Aorta (tissue), 5 donors: ENCODE results near the gene WASHC3. TPM values are rescaled to one million over a fixed set of nuclear protein-coding genes. Genes with fewer than 3 reads are reported as not detected.
"Not testable (repeated sequence)": the region's sequence is repeated elsewhere in the genome, so short reads cannot be mapped to it uniquely, and the experiment has no call there.

Source experiments
- ATAC-seq: fragments of 200-7000 bp; cut with Tn5 transposase; one replicate; pipeline ENCODE4 v1.9.1; 2022; ENCODE audit warnings: moderate library complexity; ENCODE audit not compliant: low FRiP score
- DNase-seq, 2 donors: peaks; one replicate each; pipeline ENCODE4 v3.0.0-alpha.2; 2020
- H3K27ac ChIP-seq, 2 donors: one replicate each; pipeline ENCODE4 v1.5.1; 2013; ENCODE audit warnings: low read length in 2 of 2, mild to moderate bottlenecking in 2 of 2, moderate library complexity in 2 of 2, control low read depth in 1 of 2, inconsistent platforms in 1 of 2, low read depth in 1 of 2
- H3K27me3 ChIP-seq, 2 donors: one replicate each; pipeline ENCODE4 v1.6.1; 2013; ENCODE audit warnings: control low read depth in 1 of 2, low read length in 1 of 2, mild to moderate bottlenecking in 1 of 2, moderate library complexity in 1 of 2; ENCODE audit not compliant: insufficient read depth in 2 of 2, control insufficient read depth in 1 of 2
- H3K36me3 ChIP-seq, 2 donors: one replicate each; pipeline ENCODE4 v1.6.1; 2013; ENCODE audit warnings: control low read depth in 1 of 2, low read length in 1 of 2, mild to moderate bottlenecking in 1 of 2; ENCODE audit not compliant: insufficient read depth in 2 of 2, control insufficient read depth in 1 of 2
- H3K4me1 ChIP-seq, 2 donors: one replicate each; pipeline ENCODE4 v1.6.1; 2013; ENCODE audit warnings: low read length in 2 of 2, control low read depth in 1 of 2, mild to moderate bottlenecking in 1 of 2, moderate library complexity in 1 of 2; ENCODE audit not compliant: insufficient read depth in 2 of 2, control insufficient read depth in 1 of 2
- H3K4me3 ChIP-seq, 2 donors: one replicate each; pipeline ENCODE4 v1.5.1; 2013; ENCODE audit warnings: low read length in 2 of 2, control low read depth in 1 of 2, mild to moderate bottlenecking in 1 of 2
- H3K9me3 ChIP-seq: one replicate; pipeline ENCODE4 v1.6.1; 2013; ENCODE audit warnings: mild to moderate bottlenecking, low read length; ENCODE audit not compliant: control insufficient read depth
- WGBS, 2 donors: extraction: QIAGEN DNeasy Blood & Tissue Kit; methylation state at CpG; one replicate each; pipeline ENCODE4 v1.1.7; 2013; 5-methylcytosine and 5-hydroxymethylcytosine counted together
- intact Hi-C, 2 donors: fragments of 100-400 bp; cut with DNase I; formaldehyde crosslinking; loops; one replicate each; pipeline versions ENCODE4 v1.14.2 to v1.15.0; 2022
- long read RNA-seq, 2 donors: library from polyadenylated mRNA; unstranded; transcript quantifications; one replicate each; pipeline ENCODE4 v2.0.0, GENCODE V29; 2020 to 2021
- polyA plus RNA-seq, 2 donors: library from polyadenylated mRNA; stranded (reverse); fragments of 200-250 nt; gene quantifications; one replicate each; pipeline ENCODE4 v1.2.3, GENCODE V29; 2013
- total RNA-seq, 2 donors: library from RNA; stranded (reverse); fragmentation: NEBNext Ultra II Directional; extraction: Animal tissue kit (Norgen Biotek cat#: 25700); gene quantifications; one replicate each; pipeline ENCODE4 v1.2.1, GENCODE V29; 2021
- donor health status: healthy with polysubstance abuse.
- donor health status: Bipolar disorder and iron deficiency.
- donor health status: DM: no; HTN: no; CAD: no.
- donor health status: DM: no; HTN: no; CAD: no.
- donor health status: DM: yes; HTN: yes; CAD: no.

The WASHC3 gene, protein sequence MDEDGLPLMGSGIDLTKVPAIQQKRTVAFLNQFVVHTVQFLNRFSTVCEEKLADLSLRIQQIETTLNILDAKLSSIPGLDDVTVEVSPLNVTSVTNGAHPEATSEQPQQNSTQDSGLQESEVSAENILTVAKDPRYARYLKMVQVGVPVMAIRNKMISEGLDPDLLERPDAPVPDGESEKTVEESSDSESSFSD
- 10 to 100 TPM; 36.9 to 57.4 TPM for total RNA-seq
- 10 to 100 TPM; 62.0 to 70.7 TPM for polyA plus RNA-seq
- long read RNA-seq, donor 1, transcript WASHC3-201 (7 exons, 916 nt) = major isoform, 9 of 27 reads
- long read RNA-seq, donor 1, transcript WASHC3-213 (7 exons, 865 nt) = minor isoform, 5 of 27 reads
- long read RNA-seq, donor 1, partial matches to known transcripts = 1 of 27 reads
- long read RNA-seq, donor 1, other reads (novel, unspliced or antisense) = 11 of 27 reads
- long read RNA-seq, donor 2, transcript WASHC3-201 (7 exons, 916 nt) = major isoform, 12 of 24 reads
- long read RNA-seq, donor 2, partial matches to known transcripts = 2 of 24 reads
- long read RNA-seq, donor 2, other reads (novel, unspliced or antisense) = 7 of 24 reads

DNA sequence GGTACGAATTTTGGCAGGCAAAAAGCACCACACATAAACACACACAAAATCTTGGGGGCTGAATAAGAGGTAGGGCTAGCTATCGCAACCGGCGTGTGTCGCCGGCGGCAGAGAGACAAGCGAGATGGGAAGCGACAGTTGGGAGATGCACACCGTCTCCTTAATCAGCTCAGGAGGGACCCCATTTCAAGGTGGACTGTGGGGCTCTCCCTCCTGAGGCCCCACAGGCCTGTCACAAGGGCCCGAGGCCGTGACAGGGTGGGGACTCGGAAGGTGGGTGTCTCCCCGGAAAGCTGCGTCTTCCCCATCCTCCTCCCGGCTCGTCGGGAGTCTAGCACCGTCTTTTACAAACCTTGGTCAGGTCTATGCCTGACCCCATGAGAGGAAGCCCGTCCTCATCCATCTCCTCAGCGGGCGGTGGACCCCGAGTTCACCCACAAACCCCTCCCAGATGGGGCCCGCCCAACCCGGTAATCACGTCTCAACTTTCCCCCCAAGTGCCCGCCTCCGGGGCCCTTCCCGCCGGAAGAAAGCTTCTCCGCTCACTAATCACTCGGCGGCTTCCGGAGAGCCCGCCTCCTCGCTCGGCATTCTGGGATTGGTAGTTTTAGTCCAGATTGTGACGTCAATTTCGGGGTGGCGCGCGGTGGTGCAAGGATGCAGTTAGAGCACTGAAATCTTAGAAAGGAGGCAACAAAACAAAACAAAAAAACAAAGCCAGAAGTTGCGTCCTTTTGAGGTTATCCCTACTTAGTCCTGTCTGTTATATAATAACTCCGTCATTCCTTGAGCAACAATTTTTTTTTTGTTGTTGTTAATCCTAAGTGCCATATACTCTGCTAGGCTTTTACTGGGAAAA, at the start of gene WASHC3:
Gene WASHC3, minus strand, starts transcription at position 432 of the 859 bp plus-strand sequence. Its CDS starts 29 bp downstream, at position 403.
- H3K27ac ChIP-seq = peak within 1 kb of the TSS in 1 of 2 donors; percentile 88
- WGBS, 2 donors = 1% methylated on average over 43 to 44 of the region's 44 CpGs
- no peaks in the 10 kb centered on the region for H3K36me3 ChIP-seq
- no peaks in the 10 kb centered on the region for H3K9me3 ChIP-seq
- ATAC-seq = peak; percentile 99
- H3K27me3 ChIP-seq = no peaks in the 10 kb centered on the region
- peak; percentile 98 to 99 for DNase-seq
- H3K4me1 ChIP-seq = no peaks in the 10 kb centered on the region
- peak within 1 kb of the TSS; percentile 67 to 99 for H3K4me3 ChIP-seq
- intact Hi-C loops = loop anchor here (5.0 to 10.0 kb wide), 3 partner anchors 39 to 63 kb away; partner anchors contain the start of genes NUP37 (in 2 of the 2) and PARPBP (in 2 of the 2)

DNA sequence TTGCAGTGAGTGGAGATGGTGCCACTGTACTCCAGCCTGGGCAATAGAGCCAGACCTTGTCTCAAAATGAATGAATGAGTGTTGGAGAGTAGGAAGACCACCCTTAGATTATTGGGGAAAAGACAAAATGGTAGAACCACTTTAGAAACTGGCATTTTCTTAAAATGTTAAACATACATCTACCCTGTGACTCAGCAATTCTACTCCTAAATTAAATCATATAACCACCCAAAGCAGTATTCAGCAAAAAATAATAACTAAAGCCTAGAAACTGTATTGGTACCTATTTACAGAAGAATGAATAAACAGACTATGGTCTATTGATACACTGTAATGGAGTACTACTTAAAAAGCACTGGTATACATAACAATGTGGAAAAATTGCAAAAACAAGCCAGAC, 49.0 kb upstream of the WASHC3 start:
- intact Hi-C loops = no loop called here
- no peaks in the 10 kb centered on the region for H3K36me3 ChIP-seq
- no peak overlapping the region for H3K27ac ChIP-seq
- DNase-seq (no peak), ATAC-seq (no peak)
- H3K27me3 ChIP-seq = no peaks in the 10 kb centered on the region
- H3K4me3 ChIP-seq = no peak overlapping the region
- H3K4me1 ChIP-seq = no peaks in the 10 kb centered on the region
- H3K9me3 ChIP-seq = no peaks in the 10 kb centered on the region

DNA sequence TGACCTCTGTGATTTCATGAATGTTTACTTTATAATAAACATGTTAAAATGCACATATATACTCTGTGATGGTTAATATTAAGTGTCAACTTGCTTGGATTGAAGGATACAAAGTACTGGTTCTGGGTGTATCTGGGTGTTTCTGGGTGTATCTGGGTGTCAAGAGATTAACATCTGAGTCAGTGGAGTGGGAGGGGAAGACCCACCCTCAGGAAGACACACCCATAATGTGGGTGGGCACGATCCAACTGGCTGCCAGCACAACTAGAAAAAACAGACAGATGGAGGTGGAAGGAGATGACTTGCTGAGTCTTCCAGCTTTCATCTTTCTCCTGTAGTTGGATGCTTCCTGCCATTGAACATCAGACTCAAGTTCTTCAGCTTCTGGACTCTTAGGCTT, 46.2 kb upstream of the WASHC3 start:
- Histone ChIP-seq H3K27me3 (no peaks in the 10 kb centered on the region), H3K4me3 (no peak overlapping the region), H3K9me3 (no peaks in the 10 kb centered on the region), H3K27ac (no peak overlapping the region), H3K4me1 (no peaks in the 10 kb centered on the region), H3K36me3 (no peaks in the 10 kb centered on the region)
- DNase-seq = no peak
- no peak for ATAC-seq
- intact Hi-C loops = no loop called here
- WGBS, 2 donors = 83 to 86% methylated on average over 1 of the region's 1 CpG

DNA sequence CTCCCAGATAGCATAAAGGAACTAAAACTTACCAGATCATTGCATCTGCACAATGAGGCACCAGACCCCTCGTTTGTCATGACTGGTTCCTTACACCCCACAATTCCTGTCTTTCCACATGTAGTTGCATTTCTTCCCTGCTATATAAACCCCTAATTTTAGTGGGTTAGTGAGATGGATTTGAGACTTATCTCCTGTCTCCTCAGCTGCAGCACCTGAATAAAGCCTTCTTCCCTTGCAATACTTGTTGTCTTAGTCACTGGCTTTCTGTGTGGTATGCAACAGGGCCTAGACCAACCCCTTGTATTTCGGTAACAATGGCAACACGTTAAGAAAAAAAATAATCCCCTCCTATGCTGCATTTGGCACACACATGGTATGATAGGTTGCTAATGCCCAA, 45.1 kb upstream of the WASHC3 start:
- WGBS, 2 donors = 94% methylated on average over 3 of the region's 3 CpGs

DNA sequence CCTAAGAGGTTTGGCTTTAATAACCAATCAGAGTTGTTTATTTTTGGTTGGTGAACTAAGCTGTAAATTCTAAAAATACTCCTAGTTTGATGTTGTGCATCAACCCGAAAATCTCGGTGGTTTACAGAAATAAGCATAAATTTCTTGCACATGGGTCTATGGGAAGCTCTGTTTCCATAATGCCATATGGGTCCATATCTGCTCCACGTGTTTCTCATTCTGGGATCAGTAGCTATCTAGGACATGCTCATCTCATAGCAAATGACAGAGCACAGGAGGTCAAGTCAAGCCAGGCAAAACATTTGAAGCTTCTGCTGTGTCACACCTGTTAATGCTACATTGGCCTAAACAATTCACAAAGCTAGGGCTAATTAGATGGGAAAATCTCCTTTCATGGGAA, 35.1 kb upstream of the WASHC3 start:
- H3K4me3 ChIP-seq = no peak overlapping the region
- no peak for DNase-seq
- no peaks in the 10 kb centered on the region for H3K27me3 ChIP-seq
- H3K36me3 ChIP-seq = peaks cover 0 to 4% of the 10 kb centered on the region in 2 donors
- no peaks in the 10 kb centered on the region for H3K4me1 ChIP-seq
- intact Hi-C loops = no loop called here
- no peaks in the 10 kb centered on the region for H3K9me3 ChIP-seq
- ATAC-seq = no peak
- no peak overlapping the region for H3K27ac ChIP-seq
- 79 to 83% methylated on average over 3 of the region's 3 CpGs for WGBS, 2 donors

More for the DNA sequence above, 45.1 kb upstream of the WASHC3 start:
- Histone ChIP-seq H3K4me3 (no peak overlapping the region), H3K27me3 (no peaks in the 10 kb centered on the region), H3K36me3 (no peaks in the 10 kb centered on the region), H3K9me3 (no peaks in the 10 kb centered on the region), H3K27ac (no peak overlapping the region), H3K4me1 (no peaks in the 10 kb centered on the region)
- no peak for DNase-seq
- intact Hi-C loops = no loop called here
- ATAC-seq = no peak

DNA sequence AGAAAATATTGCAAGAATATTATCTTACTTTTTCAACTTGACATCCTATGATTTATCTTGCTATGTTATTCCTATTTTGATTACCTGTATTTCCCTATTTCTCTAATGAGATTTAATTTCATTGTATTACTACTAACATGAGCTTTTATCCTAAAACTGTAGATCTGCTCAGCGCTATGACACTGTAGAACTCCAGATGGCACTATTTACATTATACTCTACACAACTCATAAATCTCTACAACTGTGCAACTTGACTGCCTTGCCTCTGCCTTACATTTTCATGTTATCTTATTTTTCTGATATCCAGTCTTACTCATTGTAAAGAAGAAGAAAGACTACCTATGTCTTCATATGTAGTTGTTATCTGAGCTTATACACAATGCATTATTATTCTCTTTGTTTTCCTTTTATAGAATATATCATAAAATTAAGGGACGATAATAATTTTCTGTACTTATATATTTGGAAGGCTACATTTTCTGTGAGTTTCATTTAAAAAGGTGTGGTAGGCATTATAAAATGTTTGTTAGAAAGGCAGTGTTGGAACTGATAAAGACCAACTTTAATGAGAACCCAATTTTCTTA, 34.0 kb upstream of the WASHC3 start:
- ATAC-seq (no peak), DNase-seq (no peak)
- intact Hi-C loops = no loop called here
- Histone ChIP-seq H3K27ac (no peak overlapping the region), H3K36me3 (peaks cover 0 to 4% of the 10 kb centered on the region in 2 donors), H3K4me1 (no peaks in the 10 kb centered on the region), H3K4me3 (no peak overlapping the region), H3K27me3 (no peaks in the 10 kb centered on the region), H3K9me3 (no peaks in the 10 kb centered on the region)
- WGBS, 2 donors = 61 to 67% methylated on average over 2 of the region's 2 CpGs

DNA sequence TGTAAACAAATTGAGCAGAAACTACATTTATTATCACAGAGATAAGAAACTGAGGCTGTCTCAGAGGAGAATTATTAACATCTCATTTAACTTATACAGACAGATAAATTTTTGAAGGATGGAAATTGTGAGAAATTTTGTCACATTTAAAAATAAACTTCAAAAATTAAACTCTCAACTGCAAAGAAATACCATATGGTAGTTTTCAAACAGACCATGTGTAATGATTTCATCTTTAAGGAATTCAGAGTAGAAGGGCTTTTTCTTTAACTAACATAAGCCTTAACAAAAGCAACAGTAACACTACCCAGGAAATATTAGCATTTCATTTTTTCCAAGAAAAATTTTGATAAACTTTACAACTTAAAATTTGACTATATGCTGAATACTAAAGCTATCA, 31.5 kb upstream of the WASHC3 start:
- intact Hi-C loops = no loop called here
- ATAC-seq (no peak), DNase-seq (no peak)
- H3K4me3 ChIP-seq = no peak overlapping the region
- no peaks in the 10 kb centered on the region for H3K4me1 ChIP-seq
- no peak overlapping the region for H3K27ac ChIP-seq
- H3K27me3 ChIP-seq = no peaks in the 10 kb centered on the region
- H3K36me3 ChIP-seq = no peaks in the 10 kb centered on the region
- no peaks in the 10 kb centered on the region for H3K9me3 ChIP-seq

DNA sequence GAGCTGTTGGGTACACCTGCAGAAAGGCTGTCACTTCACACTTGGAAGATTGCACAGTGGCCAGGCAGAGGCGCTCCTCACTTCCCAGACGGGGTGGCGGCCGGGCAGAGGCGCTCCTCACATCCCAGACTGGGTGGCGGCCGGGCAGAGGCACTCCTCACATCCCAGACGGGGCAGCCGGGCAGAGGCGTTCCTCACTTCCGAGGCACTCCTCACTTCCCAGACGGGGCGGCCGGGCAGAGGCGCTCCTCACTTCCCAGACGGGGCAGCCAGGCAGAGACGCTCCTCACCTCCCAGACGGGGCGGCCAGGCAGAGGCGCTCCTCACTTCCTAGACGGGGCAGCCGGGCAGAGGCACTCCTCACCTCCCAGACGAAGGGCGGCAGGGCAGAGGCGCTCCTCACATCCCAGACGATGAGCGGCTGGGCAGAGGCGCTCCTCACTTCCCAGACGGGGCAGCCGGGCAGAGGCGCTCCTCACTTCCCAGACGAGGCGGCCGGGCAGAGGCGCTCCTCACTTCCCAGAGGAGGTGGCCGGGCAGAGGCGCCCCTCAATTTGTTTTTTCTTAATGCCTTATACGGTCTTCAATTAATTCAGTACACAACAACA, 27.5 kb upstream of the WASHC3 start:
- H3K27ac ChIP-seq, H3K4me3 ChIP-seq, H3K9me3 ChIP-seq, DNase-seq, H3K36me3 ChIP-seq, intact Hi-C loops, H3K27me3 ChIP-seq, H3K4me1 ChIP-seq, ATAC-seq: not testable (repeated sequence)
- 99% methylated on average over 32 to 38 of the region's 38 CpGs for WGBS, 2 donors
